Measurements from ENCODE around the gene MYH3.

MYH3 gene

GRCh38 chr17:10652984-10653659 lies 4.0 kb downstream of the MYH3 start:
- in situ Hi-C loops (cut with MboI; ENCODE audit: low pct_unique_long_range_greater_than_20kb, low sequenced_read_pairs), result no loop called here
- DNase-seq, result peak; percentile 58

GRCh38 chr17:10651927-10652326 lies 5.2 kb downstream of the MYH3 start:
- no peak for DNase-seq
- in situ Hi-C loops (cut with MboI; ENCODE audit: low pct_unique_long_range_greater_than_20kb, low sequenced_read_pairs), result no loop called here

- DNase-seq, result no peak
- in situ Hi-C loops (cut with MboI; ENCODE audit: low pct_unique_long_range_greater_than_20kb, low sequenced_read_pairs), result loop anchor here (25.0 kb wide), 1 partner anchor 188 kb away; the partner anchor contains the start of gene PIRT
Measured at GRCh38 chr17:10649602-10650001, 7.5 kb downstream of the MYH3 start.

GRCh38 chr17:10648956-10649355 lies 8.2 kb downstream of the MYH3 start:
- in situ Hi-C loops (cut with MboI; ENCODE audit: low pct_unique_long_range_greater_than_20kb, low sequenced_read_pairs), result loop anchor here (25.0 kb wide), 1 partner anchor 188 kb away; the partner anchor contains the start of gene PIRT
- no peak for DNase-seq

GRCh38 chr17:10648381-10648780 lies 8.7 kb downstream of the MYH3 start:
- in situ Hi-C loops (cut with MboI; ENCODE audit: low pct_unique_long_range_greater_than_20kb, low sequenced_read_pairs), result loop anchor here (25.0 kb wide), 1 partner anchor 189 kb away; the partner anchor contains the start of gene PIRT
- no peak for DNase-seq

- in situ Hi-C loops (cut with MboI; ENCODE audit: low pct_unique_long_range_greater_than_20kb, low sequenced_read_pairs), result loop anchor here (25.0 kb wide), 1 partner anchor 191 kb away; the partner anchor contains the start of gene PIRT
- peak; percentile 73 for DNase-seq
Measured at GRCh38 chr17:10646392-10646990, 10.6 kb downstream of the MYH3 start.

GRCh38 chr17:10640475-10640874 lies 16.6 kb downstream of the MYH3 start:
- no peak for DNase-seq
- in situ Hi-C loops (cut with MboI; ENCODE audit: low pct_unique_long_range_greater_than_20kb, low sequenced_read_pairs), result loop anchor here (25.0 kb wide), 1 partner anchor 197 kb away; the partner anchor contains the start of gene PIRT

GRCh38 chr17:10638151-10638550 lies 19.0 kb downstream of the MYH3 start:
- in situ Hi-C loops (cut with MboI; ENCODE audit: low pct_unique_long_range_greater_than_20kb, low sequenced_read_pairs), result loop anchor here (25.0 kb wide), 1 partner anchor 199 kb away; the partner anchor contains the start of gene PIRT

GRCh38 chr17:10635290-10635689 lies 21.8 kb downstream of the MYH3 start:
- no peak for DNase-seq
- in situ Hi-C loops (cut with MboI; ENCODE audit: low pct_unique_long_range_greater_than_20kb, low sequenced_read_pairs), result loop anchor here (25.0 kb wide), 1 partner anchor 202 kb away; the partner anchor contains the start of gene PIRT

More at GRCh38 chr17:10638151-10638550, 19.0 kb downstream of the MYH3 start:
- no peak for DNase-seq

GRCh38 chr17:10633738-10634379 lies 23.2 kb downstream of the MYH3 start:
- in situ Hi-C loops (cut with MboI; ENCODE audit: low pct_unique_long_range_greater_than_20kb, low sequenced_read_pairs), result loop anchor here (25.0 kb wide), 1 partner anchor 203 kb away; the partner anchor contains the start of gene PIRT
- no peak for DNase-seq

- DNase-seq, result no peak
- in situ Hi-C loops (cut with MboI; ENCODE audit: low pct_unique_long_range_greater_than_20kb, low sequenced_read_pairs), result loop anchor here (25.0 kb wide), 1 partner anchor 206 kb away; the partner anchor contains the start of gene PIRT
Measured at GRCh38 chr17:10631701-10632100, 25.4 kb downstream of the MYH3 start.

GRCh38 chr17:10631048-10631700 lies 25.9 kb downstream of the MYH3 start:
- DNase-seq, result peak; percentile 55
- in situ Hi-C loops (cut with MboI; ENCODE audit: low pct_unique_long_range_greater_than_20kb, low sequenced_read_pairs), result loop anchor here (25.0 kb wide), 1 partner anchor 206 kb away; the partner anchor contains the start of gene PIRT

GRCh38 chr17:10629706-10630105 lies 27.4 kb downstream of the MYH3 start:
- DNase-seq, result no peak
- in situ Hi-C loops (cut with MboI; ENCODE audit: low pct_unique_long_range_greater_than_20kb, low sequenced_read_pairs), result loop anchor here (25.0 kb wide), 1 partner anchor 208 kb away; the partner anchor contains the start of gene PIRT

- in situ Hi-C loops (cut with MboI; ENCODE audit: low pct_unique_long_range_greater_than_20kb, low sequenced_read_pairs), result loop anchor here (25.0 kb wide), 1 partner anchor 209 kb away; the partner anchor contains the start of gene PIRT
- no peak for DNase-seq
Measured at GRCh38 chr17:10628756-10629155, 28.4 kb downstream of the MYH3 start.

GRCh38 chr17:10626390-10626789 lies 30.7 kb downstream of the MYH3 start:
- in situ Hi-C loops (cut with MboI; ENCODE audit: low pct_unique_long_range_greater_than_20kb, low sequenced_read_pairs), result loop anchor here (25.0 kb wide), 1 partner anchor 211 kb away; the partner anchor contains the start of gene PIRT
- DNase-seq, result no peak

GRCh38 chr17:10624969-10625368 lies 32.1 kb downstream of the MYH3 start:
- in situ Hi-C loops (cut with MboI; ENCODE audit: low pct_unique_long_range_greater_than_20kb, low sequenced_read_pairs), result loop anchor here (25.0 kb wide), 2 partner anchors 212 to 713 kb away; partner anchors contain the start of genes PIRT and RCVRN
- DNase-seq, result no peak

- in situ Hi-C loops (cut with MboI; ENCODE audit: low pct_unique_long_range_greater_than_20kb, low sequenced_read_pairs), result loop anchor here (25.0 kb wide), 1 partner anchor 712 kb away; the partner anchor contains the start of gene RCVRN
- no peak for DNase-seq
Measured at GRCh38 chr17:10623737-10624338, 33.3 kb downstream of the MYH3 start.

Measured in KBM-7 (cell line).